ENCODE results near the gene RBKS.
"Not testable (repeated sequence)": the region's sequence is repeated elsewhere in the genome, so short reads cannot be mapped to it uniquely, and the experiment has no call there.

RBKS gene

GRCh38 chr2:27873091-27873490, 17.1 kb downstream of the RBKS start:
- DNase-seq (ENCODE audit: low read depth): no peak

DNA sequence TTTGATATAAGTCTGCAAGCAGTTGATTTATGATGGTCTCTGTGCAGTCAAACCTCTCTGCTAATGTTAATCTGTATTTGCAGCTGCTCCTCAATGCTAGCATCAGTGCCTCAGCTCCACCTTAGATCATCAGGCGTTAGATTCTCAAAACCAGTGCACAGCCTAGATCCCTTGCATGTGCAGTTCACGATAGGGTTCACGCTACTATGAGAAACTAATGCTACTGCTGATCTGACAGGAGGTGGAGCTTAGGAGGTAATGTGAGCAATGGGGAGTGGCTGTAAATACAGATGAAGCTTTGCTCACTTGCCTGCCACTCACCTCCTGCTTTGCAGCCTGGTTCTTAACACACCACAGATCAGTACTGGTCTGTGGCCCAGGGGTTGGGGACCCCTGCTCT, 18.4 kb downstream of the RBKS start:
- no peak for DNase-seq (ENCODE audit: low read depth)

- DNase-seq (ENCODE audit: low read depth): no peak
These were observed 19.5 kb downstream of the RBKS start for GRCh38 chr2:27870724-27871123.

DNA sequence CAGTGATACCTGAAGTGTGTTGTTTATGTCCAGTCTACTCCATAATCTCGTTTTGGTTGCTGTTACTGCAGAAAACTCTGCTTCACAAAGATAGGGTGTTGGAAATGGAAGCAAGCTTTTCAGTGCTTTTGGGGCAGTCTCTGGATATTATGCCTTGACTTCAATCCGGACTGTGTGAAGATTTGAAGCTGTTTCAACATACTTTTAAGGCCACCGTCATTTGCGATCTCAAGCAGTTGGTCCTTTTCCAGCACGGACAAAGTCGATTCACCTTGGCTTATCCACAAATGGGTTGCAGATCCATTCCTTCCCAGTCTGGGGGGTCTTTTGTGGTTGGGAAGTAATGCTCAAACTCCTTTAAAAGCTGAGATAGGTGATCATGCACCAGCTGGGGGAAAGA, 20.4 kb downstream of the RBKS start:
- no peak for DNase-seq (ENCODE audit: low read depth)

DNA sequence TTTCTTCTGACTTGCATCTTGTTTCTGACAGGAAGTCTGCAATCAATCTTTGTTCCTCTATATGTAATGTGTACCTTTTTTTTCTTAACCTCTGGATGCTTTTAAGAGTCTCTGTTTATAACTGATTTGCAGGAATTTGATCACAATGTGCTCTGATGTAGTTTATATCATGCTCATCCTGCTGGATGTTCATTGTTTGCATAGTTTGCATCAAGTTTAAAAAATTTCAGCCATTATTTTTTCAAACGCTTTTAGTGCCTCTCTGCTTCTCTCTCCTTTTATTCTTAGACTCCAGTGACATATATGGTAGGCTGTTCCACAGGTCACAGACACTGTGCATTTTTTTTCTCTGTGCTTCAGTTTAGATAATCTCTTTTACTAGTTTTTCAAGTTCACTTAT, 23.9 kb downstream of the RBKS start:
- no peak for DNase-seq (ENCODE audit: low read depth)

- not testable (repeated sequence) for DNase-seq (ENCODE audit: low read depth)
These were observed 26.2 kb downstream of the RBKS start for GRCh38 chr2:27863955-27864354.

DNA sequence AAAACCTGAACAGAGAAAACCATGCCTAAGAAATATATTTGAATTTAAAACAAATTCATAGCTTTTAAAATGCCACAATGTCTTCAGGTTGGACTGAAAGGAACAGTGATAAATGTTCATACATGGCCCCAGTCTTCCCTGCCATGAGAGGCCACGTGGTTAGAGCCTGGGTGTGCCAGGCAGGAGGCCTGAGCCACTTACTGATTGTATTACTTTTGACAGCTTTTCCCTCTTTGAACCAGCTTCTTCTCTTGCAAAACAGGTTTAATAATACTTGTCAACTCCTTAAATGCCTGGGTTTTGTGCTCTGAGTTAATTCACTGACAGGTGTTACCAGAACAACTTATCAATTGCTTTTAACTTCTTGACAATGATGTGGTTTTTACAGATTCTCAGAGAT, 27.0 kb downstream of the RBKS start:
- DNase-seq (ENCODE audit: low read depth): no peak

DNA sequence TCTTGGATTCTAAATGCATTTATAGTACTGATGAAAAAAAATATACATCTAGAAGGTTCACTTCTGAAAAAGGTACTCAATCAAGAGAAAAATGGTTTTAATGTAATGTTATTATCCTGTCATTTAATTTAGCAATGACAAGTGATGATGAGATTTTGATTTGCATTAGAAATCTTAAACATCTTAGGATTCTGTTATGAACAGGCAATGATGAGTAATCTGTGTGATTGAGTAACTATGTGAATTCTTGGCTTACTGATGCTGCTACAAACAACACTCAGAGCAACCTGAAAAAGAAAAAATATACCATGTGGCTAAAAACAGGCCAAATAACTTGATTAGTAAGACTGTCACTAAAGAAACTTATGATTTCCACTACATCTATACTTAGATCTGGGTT, 30.1 kb downstream of the RBKS start:
- no peak for DNase-seq (ENCODE audit: low read depth)

- DNase-seq (ENCODE audit: low read depth): no peak
These were observed 32.6 kb downstream of the RBKS start for GRCh38 chr2:27857417-27858172.

DNA sequence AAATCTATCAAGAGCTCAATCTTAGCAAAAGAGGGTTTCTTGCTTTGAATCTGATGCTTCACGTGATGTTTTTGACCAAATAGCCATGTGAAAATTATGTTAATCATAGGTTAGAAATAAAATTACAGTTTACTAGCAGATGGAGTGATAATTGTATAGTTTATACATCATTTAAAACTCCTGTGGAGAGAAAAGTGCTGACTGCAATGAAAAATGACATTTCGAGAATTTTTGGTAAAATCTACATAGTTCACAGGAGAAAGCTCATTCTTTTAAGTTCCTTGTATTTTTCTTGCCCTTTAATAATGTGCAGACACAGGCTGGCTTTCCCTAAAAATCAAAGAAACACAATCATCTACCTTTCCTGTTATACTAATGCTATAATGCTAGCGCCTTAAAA, 33.2 kb downstream of the RBKS start:
- no peak for DNase-seq (ENCODE audit: low read depth)

GRCh38 chr2:27856386-27856785, 33.8 kb downstream of the RBKS start:
- no peak for DNase-seq (ENCODE audit: low read depth)

GRCh38 chr2:27855476-27855875, 34.7 kb downstream of the RBKS start:
- DNase-seq (ENCODE audit: low read depth): no peak

DNA sequence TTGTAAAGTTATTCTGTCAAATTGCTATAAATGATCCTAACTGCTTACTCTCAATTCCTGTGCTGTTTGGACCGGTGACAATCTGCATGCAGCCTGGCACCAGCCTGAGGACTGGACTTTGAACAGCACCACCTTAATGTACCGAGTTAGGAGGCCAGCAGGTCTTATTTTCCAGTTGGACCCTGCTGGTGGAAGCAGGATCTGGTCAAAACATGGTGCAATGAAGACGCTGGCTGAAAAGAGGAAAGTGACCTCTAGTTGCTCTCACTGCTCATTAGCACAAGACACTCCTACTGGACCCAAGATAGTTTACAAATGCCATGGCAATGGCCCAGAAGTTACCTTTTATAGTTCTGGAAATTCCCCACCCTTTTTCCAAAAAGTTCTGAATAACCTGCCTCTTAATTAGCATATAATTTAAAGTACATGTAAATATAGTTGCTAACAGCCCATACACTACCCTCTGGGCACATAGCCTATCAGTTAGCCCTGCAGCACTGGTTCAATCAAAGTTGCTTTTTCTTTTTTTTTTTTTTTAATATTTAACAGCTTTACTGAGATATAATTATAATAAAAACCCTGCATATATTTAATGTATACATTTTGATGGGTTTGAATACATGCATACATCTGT, 35.8 kb downstream of the RBKS start:
- no peak for DNase-seq (ENCODE audit: low read depth)

DNA sequence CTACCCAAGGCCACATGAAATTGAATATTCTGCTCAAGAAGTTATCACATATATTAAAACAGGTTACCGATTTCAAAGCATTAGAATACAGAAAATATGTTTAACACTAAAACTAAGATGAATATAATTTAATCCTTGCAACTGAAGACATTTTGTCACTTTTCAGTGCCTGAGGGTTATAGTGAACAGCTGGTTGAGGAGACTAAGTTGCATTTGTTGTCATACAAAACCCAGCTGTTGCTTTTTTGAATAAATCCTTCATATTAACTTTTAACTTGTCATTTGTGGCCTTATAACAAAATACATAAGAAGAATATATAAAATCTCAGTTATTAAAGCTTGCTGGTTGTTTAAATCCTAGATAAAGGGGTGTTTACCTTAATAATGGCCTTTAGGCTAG, 37.5 kb downstream of the RBKS start:
- no peak for DNase-seq (ENCODE audit: low read depth)

DNA sequence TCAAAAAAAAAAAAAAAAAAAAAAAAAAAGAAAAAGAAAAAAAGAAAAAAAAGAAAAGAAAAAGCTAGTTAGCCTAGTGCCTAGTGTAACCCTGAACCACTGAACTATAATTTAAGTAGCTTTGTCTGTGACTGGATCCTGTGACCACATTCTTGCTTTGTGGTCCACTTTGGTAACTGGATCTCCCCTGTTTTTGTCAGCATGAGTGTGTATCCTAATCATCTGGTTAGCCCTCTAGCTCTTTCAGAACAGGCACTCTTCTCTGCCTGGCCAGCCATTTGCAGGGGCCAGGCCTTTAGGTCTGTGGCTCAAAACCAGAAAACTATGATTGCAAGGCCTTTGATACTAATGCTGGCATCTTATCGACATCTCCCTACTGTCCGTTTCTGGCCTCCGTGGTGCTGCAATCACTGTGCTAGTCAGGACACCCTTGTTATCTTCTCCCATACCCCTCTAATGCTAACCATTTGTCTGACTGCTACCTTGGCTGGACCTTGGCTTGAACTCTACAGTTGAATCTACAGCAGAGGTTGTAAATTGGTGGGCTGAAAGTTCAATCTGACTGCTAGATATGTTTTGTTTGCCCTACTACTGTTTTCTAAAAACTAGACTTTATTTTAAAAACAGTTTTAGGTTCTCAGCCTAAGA, 40.5 kb downstream of the RBKS start:
- no peak for DNase-seq (ENCODE audit: low read depth)

DNA sequence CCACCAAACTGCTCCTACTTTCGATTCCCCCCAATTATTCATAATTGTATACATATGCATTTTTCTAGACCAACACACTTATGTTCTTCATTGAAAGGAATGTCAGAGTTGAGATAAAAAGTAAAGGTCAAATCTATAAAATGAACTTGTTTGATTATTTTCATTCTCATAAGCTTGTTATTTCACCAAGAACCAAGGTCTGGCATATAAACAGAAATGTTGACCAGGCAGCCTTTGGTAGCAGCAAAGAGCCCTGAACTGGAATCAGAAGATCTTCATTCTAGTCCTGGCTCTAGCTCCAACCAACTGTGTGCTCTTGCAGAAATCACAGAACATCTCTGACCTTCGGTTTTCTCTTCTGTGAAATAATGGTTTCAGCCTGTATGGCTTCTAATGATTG, 42.9 kb downstream of the RBKS start:
- no peak for DNase-seq (ENCODE audit: low read depth)

DNA sequence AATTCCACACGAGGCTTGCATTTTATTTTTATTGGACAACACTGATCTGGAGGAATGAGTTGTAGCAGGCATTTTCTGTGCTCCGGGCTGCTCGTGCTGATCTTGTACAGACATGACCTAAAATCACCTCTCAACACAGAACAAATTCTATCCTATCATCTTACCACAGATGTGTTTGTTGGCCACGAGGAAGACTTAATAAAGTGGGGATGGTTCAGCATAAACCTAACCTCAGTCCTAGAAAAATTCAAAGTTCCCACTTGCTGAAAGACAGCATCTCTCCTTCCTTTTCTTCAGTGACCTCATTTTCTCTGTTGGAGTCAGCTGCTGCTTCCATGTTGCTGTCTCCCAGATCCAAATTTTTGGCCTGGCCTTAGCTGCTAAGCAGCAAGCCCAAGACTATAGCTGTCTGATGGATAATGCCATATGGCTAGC, 45.3 kb downstream of the RBKS start:
- no peak for DNase-seq (ENCODE audit: low read depth)

- DNase-seq (ENCODE audit: low read depth): no peak
These were observed 46.2 kb downstream of the RBKS start for GRCh38 chr2:27843992-27844391.

DNA sequence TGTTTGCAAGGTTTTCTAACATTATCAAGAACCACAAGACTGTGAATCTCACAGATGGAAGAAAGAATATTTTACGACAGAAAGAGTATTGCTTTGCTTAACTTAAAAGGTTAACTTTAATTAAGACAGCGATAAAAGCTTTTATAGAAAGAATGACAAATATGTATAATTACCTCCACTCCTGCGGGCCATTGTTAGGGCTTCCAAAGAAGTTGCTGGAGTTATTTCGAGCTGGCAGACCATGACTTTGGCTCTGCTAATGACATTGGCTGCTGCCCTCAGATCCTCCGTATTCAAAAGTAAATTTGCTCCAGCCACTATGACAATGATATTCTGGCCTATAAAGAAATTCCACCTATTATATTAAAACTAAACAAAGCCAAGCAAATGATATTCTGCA, 47.3 kb downstream of the RBKS start:
- no peak for DNase-seq (ENCODE audit: low read depth)

GRCh38 chr2:27839022-27839618, 51.1 kb downstream of the RBKS start:
- no peak for DNase-seq (ENCODE audit: low read depth)

GRCh38 chr2:27838502-27838901, 51.7 kb downstream of the RBKS start:
- DNase-seq (ENCODE audit: low read depth): no peak

DNA sequence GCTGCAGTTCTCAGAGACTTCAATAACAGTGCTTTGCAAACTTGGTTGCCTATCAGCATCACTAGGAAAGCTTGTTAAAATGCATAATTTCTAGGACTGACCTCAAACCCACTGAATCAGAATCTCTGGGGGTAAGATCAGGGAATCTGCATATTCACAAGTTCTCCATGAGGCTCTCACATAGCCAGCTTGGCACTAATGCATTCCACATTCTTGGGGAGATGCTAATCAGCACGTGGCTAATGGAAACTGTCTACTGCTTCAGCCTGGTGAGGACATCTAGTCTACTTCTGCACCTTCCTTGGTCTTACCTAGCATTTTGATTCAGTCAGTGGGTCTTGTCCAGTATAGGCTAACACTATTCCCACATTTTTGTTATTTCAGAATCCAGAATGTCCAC, 56.3 kb downstream of the RBKS start:
- no peak for DNase-seq (ENCODE audit: low read depth)

DNA sequence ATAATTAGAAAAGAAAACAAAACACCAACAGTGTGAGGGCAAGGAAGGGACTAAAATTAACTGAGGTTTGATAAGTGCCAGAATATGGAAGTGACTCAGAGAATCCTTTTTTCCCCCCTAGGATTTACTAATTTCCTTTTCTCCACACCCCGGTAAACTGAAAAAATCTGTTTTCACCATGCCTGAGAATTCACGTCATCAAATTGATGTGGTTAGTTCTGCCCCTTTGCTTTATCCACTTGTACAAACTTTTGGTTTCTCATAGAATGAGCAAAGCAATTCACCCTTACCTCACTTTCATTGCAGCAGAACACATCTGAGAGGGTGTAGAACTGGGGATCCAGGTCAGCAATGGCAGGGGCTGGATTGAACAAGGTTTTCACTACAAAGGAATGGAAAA, 57.8 kb downstream of the RBKS start:
- DNase-seq (ENCODE audit: low read depth): no peak

All from activated T-helper 9 cell treated with anti-CD3 and anti-CD28 coated beads, Interleukin-2, amount 50 U/mL, for 16 hours (primary cell).